ENCODE results near the gene FNDC1.

The FNDC1 gene

DNA sequence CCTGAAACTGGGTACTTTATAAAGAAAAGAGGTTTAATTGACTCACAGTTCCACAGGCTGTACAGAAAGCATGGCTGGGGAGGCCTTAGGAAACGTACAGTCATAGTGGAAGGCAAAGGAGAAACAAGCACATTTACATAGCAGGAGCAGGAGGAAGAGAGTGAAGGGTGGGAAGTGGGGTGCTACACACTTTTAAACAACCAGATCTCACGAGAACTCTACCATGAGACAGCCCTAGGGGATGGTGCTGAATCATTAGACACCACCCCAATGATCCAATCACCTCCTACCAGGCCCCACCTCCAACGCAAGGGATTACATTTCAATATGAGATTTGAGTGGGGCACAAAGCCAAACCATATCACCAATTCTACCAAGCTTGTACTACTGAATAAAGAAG lies 7.4 kb upstream of the FNDC1 start:
- no peak for DNase-seq (ENCODE audit: low spot score)

- DNase-seq (ENCODE audit: low spot score) = no peak
These were observed 5.3 kb upstream of the FNDC1 start for GRCh38 chr6:159163901-159164370.

GRCh38 chr6:159168536-159169192 lies 536 bp upstream of the FNDC1 start:
- no peak for DNase-seq (ENCODE audit: low spot score)

GRCh38 chr6:159169557-159170332 lies 545 bp downstream of the FNDC1 start:
- no peak for DNase-seq (ENCODE audit: low spot score)

GRCh38 chr6:159170333-159170672 lies 1.1 kb downstream of the FNDC1 start:
- no peak for DNase-seq (ENCODE audit: low spot score)

- no peak for DNase-seq (ENCODE audit: low spot score)
These were observed 2.0 kb downstream of the FNDC1 start for GRCh38 chr6:159170999-159171712.

GRCh38 chr6:159172091-159172491 lies 2.9 kb downstream of the FNDC1 start:
- no peak for DNase-seq (ENCODE audit: low spot score)

- DNase-seq (ENCODE audit: low spot score) = peak; percentile 55
These were observed 5.2 kb downstream of the FNDC1 start for GRCh38 chr6:159174263-159174969.

- no peak for DNase-seq (ENCODE audit: low spot score)
These were observed 7.7 kb downstream of the FNDC1 start for GRCh38 chr6:159176913-159177312.

- no peak for DNase-seq (ENCODE audit: low spot score)
These were observed 9.6 kb downstream of the FNDC1 start for GRCh38 chr6:159178847-159179246.

DNA sequence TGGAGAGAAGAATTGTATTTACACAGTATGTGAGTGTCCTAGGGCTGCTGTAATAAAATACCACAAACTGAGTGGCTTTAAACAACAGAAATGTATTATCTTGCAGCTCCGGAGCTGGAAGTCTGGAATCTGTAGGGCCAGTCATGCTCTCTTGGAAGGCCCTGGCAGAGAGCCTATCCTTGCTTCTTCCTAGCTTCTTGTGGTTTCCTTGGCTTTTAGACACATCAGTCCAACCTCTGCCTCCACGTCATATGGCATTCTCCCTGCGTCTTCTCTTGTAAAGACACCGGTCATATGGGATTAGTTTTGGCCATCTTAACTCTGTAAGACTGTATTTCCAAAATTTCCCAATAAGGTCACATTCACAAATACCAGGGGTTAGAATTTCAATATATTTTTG lies 10.8 kb downstream of the FNDC1 start:
- DNase-seq (ENCODE audit: low spot score) = no peak

GRCh38 chr6:159181914-159182313 lies 12.7 kb downstream of the FNDC1 start:
- DNase-seq (ENCODE audit: low spot score) = no peak

DNA sequence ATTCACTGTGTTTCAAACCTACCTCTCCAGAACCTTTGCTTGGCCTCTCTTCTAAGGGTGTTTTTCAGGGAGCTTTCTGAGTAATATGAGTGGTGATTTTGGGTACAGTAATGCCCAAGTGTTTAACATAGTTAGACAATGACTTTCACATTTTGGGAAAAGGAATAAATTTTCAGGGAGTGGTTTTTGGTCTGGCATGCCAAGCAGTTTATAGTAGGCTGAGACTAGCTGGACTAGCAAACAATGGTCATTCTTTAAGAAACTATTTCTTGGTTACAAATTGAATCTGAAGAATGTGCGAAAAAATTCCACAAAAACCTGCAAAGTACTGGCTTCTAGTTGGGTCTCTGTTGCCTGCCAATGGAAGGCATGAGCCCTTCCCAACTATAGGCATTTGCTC lies 15.4 kb downstream of the FNDC1 start:
- no peak for DNase-seq (ENCODE audit: low spot score)

- DNase-seq (ENCODE audit: low spot score) = no peak
These were observed 21.3 kb downstream of the FNDC1 start for GRCh38 chr6:159190460-159190859.

- no peak for DNase-seq (ENCODE audit: low spot score)
These were observed 24.7 kb downstream of the FNDC1 start for GRCh38 chr6:159193923-159194322.

DNA sequence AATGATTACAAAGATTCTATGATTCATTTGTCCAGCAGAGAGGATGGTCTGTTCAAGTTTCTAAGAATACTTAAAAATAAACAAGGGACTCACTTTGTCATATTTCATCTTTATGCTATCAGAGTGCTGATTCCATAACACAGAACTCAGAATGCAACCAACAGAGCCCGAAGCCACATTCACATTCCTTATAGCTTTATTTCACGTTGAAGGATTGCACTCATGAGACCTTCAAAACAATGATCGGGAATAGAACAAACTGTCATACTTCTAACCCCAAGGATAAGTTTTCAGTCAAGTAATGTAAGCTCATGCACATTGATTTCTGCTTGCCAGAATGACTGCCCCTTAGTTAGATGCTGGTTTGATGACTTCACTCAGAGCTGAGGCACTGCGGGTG lies 25.2 kb downstream of the FNDC1 start:
- DNase-seq (ENCODE audit: low spot score) = no peak

DNA sequence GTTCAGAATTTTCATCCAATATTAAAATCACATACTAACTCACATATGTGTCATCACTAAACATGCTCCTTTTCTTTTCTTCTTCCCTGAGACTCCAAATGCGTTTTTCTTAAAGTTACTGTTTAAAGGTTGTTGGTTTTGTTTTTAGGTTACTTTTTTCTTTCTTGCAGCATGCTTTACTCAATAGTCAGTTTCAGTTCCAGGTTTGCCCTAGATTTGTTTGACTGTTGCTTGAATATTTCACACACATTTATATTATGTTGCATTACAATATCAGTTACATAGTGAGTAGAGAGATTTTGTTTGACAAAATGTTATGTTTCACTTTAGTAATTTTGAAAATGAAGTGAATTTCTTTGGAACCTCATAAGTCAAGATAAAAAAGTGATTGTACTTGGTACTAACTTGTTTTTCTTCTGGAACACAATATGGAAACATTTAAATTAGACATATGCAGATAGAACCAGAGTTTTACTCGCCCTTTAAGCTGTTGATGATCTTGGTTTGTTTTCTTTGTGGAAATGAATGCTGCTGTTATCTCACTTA lies 27.3 kb downstream of the FNDC1 start:
- no peak for DNase-seq (ENCODE audit: low spot score)

DNA sequence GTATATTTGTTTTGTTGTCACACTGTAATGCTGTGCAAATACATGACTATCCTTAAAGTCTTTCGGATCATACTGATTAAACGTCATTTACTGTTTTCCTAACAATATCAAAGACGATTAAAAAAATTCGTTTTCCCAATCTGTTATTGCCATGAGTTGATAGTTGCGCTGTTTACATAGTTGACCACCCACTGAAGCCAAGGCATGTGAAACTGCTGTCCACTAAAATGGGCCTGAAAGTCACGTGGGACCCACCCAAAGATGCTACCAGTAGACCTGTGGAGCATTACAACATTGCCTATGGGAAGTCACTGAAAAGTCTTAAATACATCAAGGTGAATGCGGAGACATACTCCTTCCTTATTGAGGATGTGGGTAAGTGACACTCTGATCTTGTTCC lies 28.1 kb downstream of the FNDC1 start:
- DNase-seq (ENCODE audit: low spot score) = no peak

GRCh38 chr6:159201336-159201735 lies 32.1 kb downstream of the FNDC1 start:
- peak; percentile 10 for DNase-seq (ENCODE audit: low spot score)

DNA sequence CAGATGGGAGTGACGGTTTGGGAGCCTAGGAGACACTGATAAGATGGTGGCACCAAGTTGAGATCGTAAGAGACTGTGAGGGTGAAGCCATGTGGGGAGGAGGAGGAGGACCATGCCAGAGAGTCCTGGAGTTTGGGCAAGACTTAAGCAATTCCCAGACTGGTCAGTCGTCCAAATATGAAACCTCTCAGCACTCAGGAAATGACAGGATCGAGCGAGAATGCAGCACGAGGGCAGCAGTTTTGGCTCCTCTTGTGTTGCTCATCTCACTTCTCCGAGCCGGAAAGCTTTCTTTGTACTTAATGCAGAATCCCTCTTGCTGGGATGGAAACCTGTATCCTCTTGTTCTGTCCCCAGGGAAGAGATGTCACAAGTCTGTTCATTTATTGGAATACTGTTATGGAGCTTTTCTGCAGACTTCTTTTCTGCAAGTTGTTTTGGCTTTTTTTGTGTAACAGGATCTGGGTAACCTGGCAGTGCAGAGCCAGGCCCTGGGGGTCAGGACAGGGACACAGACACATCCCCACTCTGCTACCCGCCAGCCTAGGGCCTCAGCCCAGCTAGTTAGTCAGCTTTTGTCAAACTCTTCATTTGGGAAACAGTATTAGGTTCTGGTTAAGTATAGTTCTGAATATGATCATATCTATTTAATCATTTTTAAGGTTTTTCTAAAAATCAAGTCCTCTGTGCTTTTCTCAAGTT lies 34.3 kb downstream of the FNDC1 start:
- no peak for DNase-seq (ENCODE audit: low spot score)

DNA sequence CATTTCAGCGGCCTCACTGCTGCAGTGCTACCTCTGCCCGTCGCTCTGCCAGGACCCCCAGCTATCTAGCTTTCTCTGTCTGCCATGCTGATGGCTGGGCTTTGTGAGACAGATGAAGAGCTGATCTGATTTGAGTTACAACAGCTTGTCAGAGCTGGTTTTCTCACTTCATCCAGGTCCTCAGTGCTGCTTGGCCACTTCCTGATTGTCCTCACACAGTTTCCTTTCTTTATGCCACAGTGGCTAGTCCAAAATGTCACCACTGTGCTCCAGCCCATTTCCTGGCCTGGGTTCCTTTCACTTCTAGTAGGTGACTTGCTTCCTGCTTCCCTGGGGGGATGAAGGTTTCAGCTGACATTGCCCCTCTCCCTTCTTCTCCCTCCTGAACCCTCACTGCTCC lies 35.4 kb downstream of the FNDC1 start:
- DNase-seq (ENCODE audit: low spot score) = no peak

- no peak for DNase-seq (ENCODE audit: low spot score)
These were observed 42.8 kb downstream of the FNDC1 start for GRCh38 chr6:159212028-159212427.

Data from globus pallidus (tissue), 1 donor.